ENCODE results near the gene ZW10. TPM values are rescaled to one million over a fixed set of nuclear protein-coding genes. Genes with fewer than 3 reads are reported as not detected.

Gene ZW10
- total and polyA plus RNA-seq, 4 experiments from 2014 or later, result 8.7 to 14.0 (median 10.5) TPM

Other genes starting within 250 kb of the ZW10 start
- 1 to 10 TPM in 1 of 2 experiments, under 1 TPM in 1; 0.64 to 1.5 TPM for gene TMPRSS5, start 67.4 kb downstream of the ZW10 start, total RNA-seq
- gene TMPRSS5, start 67.4 kb downstream of the ZW10 start, polyA plus RNA-seq, result not detected
- gene CLDN25, start 6.1 kb upstream of the ZW10 start, total RNA-seq, result not detected
- not detected for gene CLDN25, start 6.1 kb upstream of the ZW10 start, polyA plus RNA-seq
- 10 to 100 TPM; 17.2 to 17.3 TPM for gene USP28, start 101.9 kb upstream of the ZW10 start, total RNA-seq
- gene USP28, start 101.9 kb upstream of the ZW10 start, polyA plus RNA-seq, result 10 to 100 TPM; 19.3 to 22.4 TPM
- gene HTR3B, start 131.1 kb upstream of the ZW10 start, total RNA-seq, result not detected
- gene HTR3B, start 131.1 kb upstream of the ZW10 start, polyA plus RNA-seq, result not detected
- gene HTR3A, start 201.4 kb upstream of the ZW10 start, total RNA-seq, result not detected
- under 1 TPM in 1 of 2 donors, not detected in 1; 0.23 TPM for gene HTR3A, start 201.4 kb upstream of the ZW10 start, polyA plus RNA-seq